Measurements from ENCODE around the gene PANK1. TPM values are rescaled to one million over a fixed set of nuclear protein-coding genes. Genes with fewer than 3 reads are reported as not detected.
A peak's percentile ranks its signal among the peaks of the same experiment; 100 is the strongest.

The PANK1 gene
- total RNA-seq, 1 experiment from 2014 or later: 8.6 TPM

- CTCF ChIA-PET: interaction anchor here (0.9 to 1.7 kb wide), 3 partner anchors 7 to 68 kb away, joined by 3 to 6 read pairs (median 4); partner anchors contain the start of gene KIF20B
- no peaks in the 10 kb centered on the region for H3K27me3 Mint-ChIP-seq (ENCODE audit: unreplicated experiment)
- no peak overlapping the region for H3K27ac Mint-ChIP-seq (ENCODE audit: unreplicated experiment)
- peaks cover 16% of the 10 kb centered on the region for H3K4me1 Mint-ChIP-seq (ENCODE audit: low read depth, unreplicated experiment)
- intact Hi-C loops (cut with micrococcal nuclease; ENCODE audit: unreplicated experiment): loop anchor here (5.0 kb wide), 1 partner anchor 69 kb away; the partner anchor contains the start of gene KIF20B
- no peaks in the 10 kb centered on the region for H3K36me3 Mint-ChIP-seq (ENCODE audit: insufficient read depth, unreplicated experiment)
- H3K9me3 Mint-ChIP-seq (ENCODE audit: low read depth, unreplicated experiment): no peaks in the 10 kb centered on the region
- BruUV-seq (replicated peaks): no TSS peak
- H3K4me3 Mint-ChIP-seq (ENCODE audit: low read depth, unreplicated experiment): peak overlapping the region; percentile 42
- DNase-seq: no peak
- no peak for TF ChIP-seq CTCF (IDR thresholded peaks at IDR 0.05; ENCODE audit: unreplicated experiment)
Measured at GRCh38 chr10:89632824-89633223, 12.2 kb downstream of the PANK1 start.

- peaks cover 5% of the 10 kb centered on the region for H3K4me1 Mint-ChIP-seq (ENCODE audit: low read depth, unreplicated experiment)
- intact Hi-C loops (cut with micrococcal nuclease; ENCODE audit: unreplicated experiment): no loop called here
- no peaks in the 10 kb centered on the region for H3K27me3 Mint-ChIP-seq (ENCODE audit: unreplicated experiment)
- DNase-seq: no peak
- BruUV-seq (replicated peaks): no TSS peak
- no peak for TF ChIP-seq CTCF (IDR thresholded peaks at IDR 0.05; ENCODE audit: unreplicated experiment)
- H3K27ac Mint-ChIP-seq (ENCODE audit: unreplicated experiment): no peak overlapping the region
- no peaks in the 10 kb centered on the region for H3K9me3 Mint-ChIP-seq (ENCODE audit: low read depth, unreplicated experiment)
- no peaks in the 10 kb centered on the region for H3K36me3 Mint-ChIP-seq (ENCODE audit: insufficient read depth, unreplicated experiment)
- H3K4me3 Mint-ChIP-seq (ENCODE audit: low read depth, unreplicated experiment): no peak overlapping the region
- CTCF ChIA-PET: interaction anchor here (0.6 kb wide), 1 partner anchor 509 kb away, joined by 3 read pairs; no protein-coding TSS in a partner anchor
Measured at GRCh38 chr10:89627830-89628229, 17.2 kb downstream of the PANK1 start.

GRCh38 chr10:89625041-89625765, 19.8 kb downstream of the PANK1 start:
- no peak for DNase-seq
- no peaks in the 10 kb centered on the region for H3K9me3 Mint-ChIP-seq (ENCODE audit: low read depth, unreplicated experiment)
- intact Hi-C loops (cut with micrococcal nuclease; ENCODE audit: unreplicated experiment): no loop called here
- peaks cover 7% of the 10 kb centered on the region for H3K4me1 Mint-ChIP-seq (ENCODE audit: low read depth, unreplicated experiment)
- no peak for TF ChIP-seq CTCF (IDR thresholded peaks at IDR 0.05; ENCODE audit: unreplicated experiment)
- no TSS peak for BruUV-seq (replicated peaks)
- no peaks in the 10 kb centered on the region for H3K36me3 Mint-ChIP-seq (ENCODE audit: insufficient read depth, unreplicated experiment)
- H3K27ac Mint-ChIP-seq (ENCODE audit: unreplicated experiment): no peak overlapping the region
- CTCF ChIA-PET: interaction anchor here (1.1 kb wide), 1 partner anchor 8 kb away, joined by 3 read pairs; no protein-coding TSS in a partner anchor
- no peak overlapping the region for H3K4me3 Mint-ChIP-seq (ENCODE audit: low read depth, unreplicated experiment)
- no peaks in the 10 kb centered on the region for H3K27me3 Mint-ChIP-seq (ENCODE audit: unreplicated experiment)

- Mint-ChIP-seq H3K4me1 (ENCODE audit: low read depth, unreplicated experiment) (peaks cover 10% of the 10 kb centered on the region), H3K4me3 (ENCODE audit: low read depth, unreplicated experiment) (no peak overlapping the region), H3K27me3 (ENCODE audit: unreplicated experiment) (no peaks in the 10 kb centered on the region), H3K36me3 (ENCODE audit: insufficient read depth, unreplicated experiment) (no peaks in the 10 kb centered on the region), H3K9me3 (ENCODE audit: low read depth, unreplicated experiment) (no peaks in the 10 kb centered on the region), H3K27ac (ENCODE audit: unreplicated experiment) (no peak overlapping the region)
- intact Hi-C loops (cut with micrococcal nuclease; ENCODE audit: unreplicated experiment): no loop called here
- no TSS peak for BruUV-seq (replicated peaks)
- CTCF ChIA-PET: no interaction called here
- DNase-seq: no peak
- no peak for TF ChIP-seq CTCF (IDR thresholded peaks at IDR 0.05; ENCODE audit: unreplicated experiment)
Measured at GRCh38 chr10:89624020-89624419, 21.0 kb downstream of the PANK1 start.

Data from Calu3 (cell line).